ENCODE results near the gene CP. TPM values are rescaled to one million over a fixed set of nuclear protein-coding genes. Genes with fewer than 3 reads are reported as not detected.
A peak's percentile ranks its signal among the peaks of the same experiment; 100 is the strongest.

CP gene
- total and polyA plus RNA-seq, 2 of the 13 experiments (the other 11 are each of a cell fraction or from before 2014, with no cell fraction given): 42.6 to 789 TPM

DNA sequence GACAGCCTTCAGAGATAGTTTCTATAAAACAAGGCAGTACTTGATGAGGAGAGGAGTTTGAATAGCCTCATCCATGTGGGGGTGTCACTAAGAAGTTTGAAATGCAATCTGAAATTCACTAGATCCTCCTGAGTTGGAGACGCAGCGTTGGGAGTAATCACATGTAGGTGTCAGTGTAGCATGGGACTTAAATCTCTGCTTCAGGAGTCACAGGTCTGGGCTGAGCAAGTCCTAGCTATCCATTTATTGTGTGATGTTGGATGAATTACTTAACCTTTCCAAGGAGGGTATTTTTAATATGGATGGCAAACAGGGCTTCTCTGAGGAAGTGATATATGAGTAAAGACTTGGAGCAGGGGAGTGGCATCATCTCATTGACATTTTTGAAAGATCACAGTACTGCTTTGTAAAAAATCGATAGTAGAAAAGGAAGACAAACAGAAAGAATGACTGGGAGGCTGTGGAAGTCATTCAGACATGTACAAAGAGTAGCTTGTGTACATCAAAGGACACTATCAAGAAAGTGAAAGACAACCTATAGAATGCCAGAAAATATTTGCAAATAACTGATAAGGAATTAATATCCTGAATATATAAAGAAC lies 17.1 kb downstream of the CP start (continued):
- TF ChIP-seq, protein P1, sequence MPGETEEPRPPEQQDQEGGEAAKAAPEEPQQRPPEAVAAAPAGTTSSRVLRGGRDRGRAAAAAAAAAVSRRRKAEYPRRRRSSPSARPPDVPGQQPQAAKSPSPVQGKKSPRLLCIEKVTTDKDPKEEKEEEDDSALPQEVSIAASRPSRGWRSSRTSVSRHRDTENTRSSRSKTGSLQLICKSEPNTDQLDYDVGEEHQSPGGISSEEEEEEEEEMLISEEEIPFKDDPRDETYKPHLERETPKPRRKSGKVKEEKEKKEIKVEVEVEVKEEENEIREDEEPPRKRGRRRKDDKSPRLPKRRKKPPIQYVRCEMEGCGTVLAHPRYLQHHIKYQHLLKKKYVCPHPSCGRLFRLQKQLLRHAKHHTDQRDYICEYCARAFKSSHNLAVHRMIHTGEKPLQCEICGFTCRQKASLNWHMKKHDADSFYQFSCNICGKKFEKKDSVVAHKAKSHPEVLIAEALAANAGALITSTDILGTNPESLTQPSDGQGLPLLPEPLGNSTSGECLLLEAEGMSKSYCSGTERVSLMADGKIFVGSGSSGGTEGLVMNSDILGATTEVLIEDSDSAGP (CRISPR knock-in tag; IDR thresholded peaks at IDR 0.05; ENCODE audit: borderline replicate concordance): no peak
- TF ChIP-seq SP2 (CRISPR knock-in tag; IDR thresholded peaks at IDR 0.05) (no peak), U2AF2 (IDR thresholded peaks at IDR 0.05; ENCODE audit: low read depth, low read length) (no peak), JUNB (CRISPR knock-in tag; IDR thresholded peaks at IDR 0.05; ENCODE audit: borderline replicate concordance) (peak; percentile 56; the same call in 1 of the 2 replicates), IKZF4 (CRISPR knock-in tag; IDR thresholded peaks at IDR 0.05; ENCODE audit: borderline replicate concordance, low read depth, not compliant biosample characterization) (no peak), TBL1XR1 (IDR thresholded peaks at IDR 0.05; ENCODE audit: borderline replicate concordance, low read length, partially characterized antibody) (no peak), SOX5 (CRISPR knock-in tag; IDR thresholded peaks at IDR 0.05; ENCODE audit: borderline replicate concordance) (peak; percentile 44; the same call in 1 of the 2 replicates), HCFC1 (IDR thresholded peaks at IDR 0.05; ENCODE audit: low read depth, low read length) (no peak), HDAC2 (CRISPR knock-in tag; IDR thresholded peaks at IDR 0.05) (peak; percentile 44), SAFB2 (CRISPR knock-in tag; IDR thresholded peaks at IDR 0.05; ENCODE audit: borderline replicate concordance, low read depth) (no peak), ZNF558 (CRISPR knock-in tag; IDR thresholded peaks at IDR 0.05; ENCODE audit: borderline replicate concordance) (no peak), ZNF589 (CRISPR knock-in tag; conservative IDR thresholded peaks at IDR 0.05) (no peak), ESRRA (CRISPR knock-in tag; IDR thresholded peaks at IDR 0.05; ENCODE audit: low read depth) (no peak), EHMT2 (IDR thresholded peaks at IDR 0.05; ENCODE audit: borderline replicate concordance, low read depth, low read length) (no peak), PBX2 (CRISPR knock-in tag; IDR thresholded peaks at IDR 0.05) (no peak), FOXC1 (CRISPR knock-in tag; IDR thresholded peaks at IDR 0.05; ENCODE audit: borderline replicate concordance) (no peak), ZNF329 (CRISPR knock-in tag; IDR thresholded peaks at IDR 0.05; ENCODE audit: low read depth) (no peak)
- TF ChIP-seq, protein P2, sequence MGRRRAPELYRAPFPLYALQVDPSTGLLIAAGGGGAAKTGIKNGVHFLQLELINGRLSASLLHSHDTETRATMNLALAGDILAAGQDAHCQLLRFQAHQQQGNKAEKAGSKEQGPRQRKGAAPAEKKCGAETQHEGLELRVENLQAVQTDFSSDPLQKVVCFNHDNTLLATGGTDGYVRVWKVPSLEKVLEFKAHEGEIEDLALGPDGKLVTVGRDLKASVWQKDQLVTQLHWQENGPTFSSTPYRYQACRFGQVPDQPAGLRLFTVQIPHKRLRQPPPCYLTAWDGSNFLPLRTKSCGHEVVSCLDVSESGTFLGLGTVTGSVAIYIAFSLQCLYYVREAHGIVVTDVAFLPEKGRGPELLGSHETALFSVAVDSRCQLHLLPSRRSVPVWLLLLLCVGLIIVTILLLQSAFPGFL (CRISPR knock-in tag; IDR thresholded peaks at IDR 0.05): no peak
- TF ChIP-seq, protein P3, sequence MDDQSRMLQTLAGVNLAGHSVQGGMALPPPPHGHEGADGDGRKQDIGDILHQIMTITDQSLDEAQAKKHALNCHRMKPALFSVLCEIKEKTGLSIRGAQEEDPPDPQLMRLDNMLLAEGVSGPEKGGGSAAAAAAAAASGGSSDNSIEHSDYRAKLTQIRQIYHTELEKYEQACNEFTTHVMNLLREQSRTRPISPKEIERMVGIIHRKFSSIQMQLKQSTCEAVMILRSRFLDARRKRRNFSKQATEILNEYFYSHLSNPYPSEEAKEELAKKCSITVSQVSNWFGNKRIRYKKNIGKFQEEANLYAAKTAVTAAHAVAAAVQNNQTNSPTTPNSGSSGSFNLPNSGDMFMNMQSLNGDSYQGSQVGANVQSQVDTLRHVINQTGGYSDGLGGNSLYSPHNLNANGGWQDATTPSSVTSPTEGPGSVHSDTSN (CRISPR knock-in tag; IDR thresholded peaks at IDR 0.05; ENCODE audit: borderline replicate concordance): no peak
- TF ChIP-seq, protein P4, sequence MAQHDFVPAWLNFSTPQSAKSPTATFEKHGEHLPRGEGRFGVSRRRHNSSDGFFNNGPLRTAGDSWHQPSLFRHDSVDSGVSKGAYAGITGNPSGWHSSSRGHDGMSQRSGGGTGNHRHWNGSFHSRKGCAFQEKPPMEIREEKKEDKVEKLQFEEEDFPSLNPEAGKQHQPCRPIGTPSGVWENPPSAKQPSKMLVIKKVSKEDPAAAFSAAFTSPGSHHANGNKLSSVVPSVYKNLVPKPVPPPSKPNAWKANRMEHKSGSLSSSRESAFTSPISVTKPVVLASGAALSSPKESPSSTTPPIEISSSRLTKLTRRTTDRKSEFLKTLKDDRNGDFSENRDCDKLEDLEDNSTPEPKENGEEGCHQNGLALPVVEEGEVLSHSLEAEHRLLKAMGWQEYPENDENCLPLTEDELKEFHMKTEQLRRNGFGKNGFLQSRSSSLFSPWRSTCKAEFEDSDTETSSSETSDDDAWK (CRISPR knock-in tag; IDR thresholded peaks at IDR 0.05): no peak
- TF ChIP-seq, protein P5, sequence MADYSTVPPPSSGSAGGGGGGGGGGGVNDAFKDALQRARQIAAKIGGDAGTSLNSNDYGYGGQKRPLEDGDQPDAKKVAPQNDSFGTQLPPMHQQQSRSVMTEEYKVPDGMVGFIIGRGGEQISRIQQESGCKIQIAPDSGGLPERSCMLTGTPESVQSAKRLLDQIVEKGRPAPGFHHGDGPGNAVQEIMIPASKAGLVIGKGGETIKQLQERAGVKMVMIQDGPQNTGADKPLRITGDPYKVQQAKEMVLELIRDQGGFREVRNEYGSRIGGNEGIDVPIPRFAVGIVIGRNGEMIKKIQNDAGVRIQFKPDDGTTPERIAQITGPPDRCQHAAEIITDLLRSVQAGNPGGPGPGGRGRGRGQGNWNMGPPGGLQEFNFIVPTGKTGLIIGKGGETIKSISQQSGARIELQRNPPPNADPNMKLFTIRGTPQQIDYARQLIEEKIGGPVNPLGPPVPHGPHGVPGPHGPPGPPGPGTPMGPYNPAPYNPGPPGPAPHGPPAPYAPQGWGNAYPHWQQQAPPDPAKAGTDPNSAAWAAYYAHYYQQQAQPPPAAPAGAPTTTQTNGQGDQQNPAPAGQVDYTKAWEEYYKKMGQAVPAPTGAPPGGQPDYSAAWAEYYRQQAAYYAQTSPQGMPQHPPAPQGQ (CRISPR knock-in tag; IDR thresholded peaks at IDR 0.05; ENCODE audit: borderline replicate concordance): no peak

All from HepG2 (cell line).